ENCODE results near the gene YARS1. TPM values are rescaled to one million over a fixed set of nuclear protein-coding genes. Genes with fewer than 3 reads are reported as not detected.

The YARS1 gene
- total RNA-seq, 1 donor = 199 TPM

DNA sequence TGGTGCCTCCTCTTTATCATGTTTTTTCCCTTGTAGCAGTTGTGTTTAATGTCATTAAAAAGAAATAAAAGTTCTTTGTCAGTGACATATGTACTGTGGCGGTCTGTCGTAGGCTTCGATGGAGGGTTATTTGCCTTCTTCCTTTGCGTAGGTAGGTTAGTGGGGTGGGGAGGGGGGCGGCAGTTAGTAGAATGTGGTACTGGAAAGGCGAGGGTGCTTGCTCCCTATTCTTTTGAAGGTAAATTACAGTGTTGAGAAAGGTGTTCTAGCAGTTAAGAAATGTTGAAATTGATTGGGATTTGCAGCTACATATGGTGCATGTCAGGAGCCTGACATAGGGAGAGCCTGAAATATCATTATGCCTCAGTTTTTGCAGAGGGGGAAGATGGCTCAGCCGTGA, 41.6 kb upstream of the YARS1 start:
- no peak for DNase-seq (ENCODE audit: insufficient read length, low spot score, missing footprints)
- H3K36me3 ChIP-seq (ENCODE audit: insufficient read depth, low read length) = peaks cover 26% of the 10 kb centered on the region
- no peaks in the 10 kb centered on the region for H4K20me1 ChIP-seq (ENCODE audit: insufficient read depth, low read length)

DNA sequence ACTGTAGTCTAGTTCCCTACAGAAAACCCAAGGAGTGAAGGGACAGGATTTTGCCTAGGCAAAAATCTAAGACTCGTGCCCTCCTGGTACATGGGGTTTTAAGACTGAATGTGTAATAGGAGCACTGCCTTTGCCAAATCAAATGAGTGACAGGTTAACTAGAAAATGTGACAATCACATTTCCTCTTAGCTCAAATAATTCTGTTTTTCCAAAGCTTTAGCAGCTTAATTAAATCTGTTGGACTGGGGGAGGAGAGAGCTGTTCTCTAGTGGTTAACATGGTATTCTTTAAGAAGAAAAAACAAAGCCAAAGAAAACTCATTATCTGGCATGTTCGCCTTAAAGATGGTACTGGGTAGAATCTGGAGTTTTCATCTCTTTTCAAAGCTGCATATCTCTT, 41.0 kb upstream of the YARS1 start:
- no peaks in the 10 kb centered on the region for H3K79me2 ChIP-seq (ENCODE audit: insufficient read depth, low read length)
- no peak for DNase-seq (ENCODE audit: insufficient read length, low spot score, missing footprints)
- H3K4me1 ChIP-seq (ENCODE audit: insufficient read depth, low read length) = peaks cover 10% of the 10 kb centered on the region
- H3K9me3 ChIP-seq (ENCODE audit: low read depth, low read length) = no peaks in the 10 kb centered on the region
- H3K27me3 ChIP-seq (ENCODE audit: insufficient read depth, low read length) = no peaks in the 10 kb centered on the region
- no peak overlapping the region for H3K27ac ChIP-seq (ENCODE audit: low read depth, low read length)
- no peak overlapping the region for H3K4me3 ChIP-seq (ENCODE audit: insufficient read depth, low read length)
- no peak overlapping the region for H3K4me2 ChIP-seq (ENCODE audit: insufficient read depth, low read length)
- H4K20me1 ChIP-seq (ENCODE audit: insufficient read depth, low read length) = no peaks in the 10 kb centered on the region
- TF ChIP-seq, protein P1, sequence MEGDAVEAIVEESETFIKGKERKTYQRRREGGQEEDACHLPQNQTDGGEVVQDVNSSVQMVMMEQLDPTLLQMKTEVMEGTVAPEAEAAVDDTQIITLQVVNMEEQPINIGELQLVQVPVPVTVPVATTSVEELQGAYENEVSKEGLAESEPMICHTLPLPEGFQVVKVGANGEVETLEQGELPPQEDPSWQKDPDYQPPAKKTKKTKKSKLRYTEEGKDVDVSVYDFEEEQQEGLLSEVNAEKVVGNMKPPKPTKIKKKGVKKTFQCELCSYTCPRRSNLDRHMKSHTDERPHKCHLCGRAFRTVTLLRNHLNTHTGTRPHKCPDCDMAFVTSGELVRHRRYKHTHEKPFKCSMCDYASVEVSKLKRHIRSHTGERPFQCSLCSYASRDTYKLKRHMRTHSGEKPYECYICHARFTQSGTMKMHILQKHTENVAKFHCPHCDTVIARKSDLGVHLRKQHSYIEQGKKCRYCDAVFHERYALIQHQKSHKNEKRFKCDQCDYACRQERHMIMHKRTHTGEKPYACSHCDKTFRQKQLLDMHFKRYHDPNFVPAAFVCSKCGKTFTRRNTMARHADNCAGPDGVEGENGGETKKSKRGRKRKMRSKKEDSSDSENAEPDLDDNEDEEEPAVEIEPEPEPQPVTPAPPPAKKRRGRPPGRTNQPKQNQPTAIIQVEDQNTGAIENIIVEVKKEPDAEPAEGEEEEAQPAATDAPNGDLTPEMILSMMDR (IDR thresholded peaks at IDR 0.05; ENCODE audit: extremely low read depth, low read depth, low read length) = no peak
- H3K36me3 ChIP-seq (ENCODE audit: insufficient read depth, low read length) = peaks cover 30% of the 10 kb centered on the region
- no peak overlapping the region for H2AFZ ChIP-seq (ENCODE audit: low read length)

More for the DNA sequence above, 41.6 kb upstream of the YARS1 start:
- no peaks in the 10 kb centered on the region for H3K9me3 ChIP-seq (ENCODE audit: low read depth, low read length)
- H2AFZ ChIP-seq (ENCODE audit: low read length) = no peak overlapping the region
- TF ChIP-seq, protein P1 (IDR thresholded peaks at IDR 0.05; ENCODE audit: extremely low read depth, low read depth, low read length) = no peak
- no peak overlapping the region for H3K27ac ChIP-seq (ENCODE audit: low read depth, low read length)
- H3K27me3 ChIP-seq (ENCODE audit: insufficient read depth, low read length) = no peaks in the 10 kb centered on the region
- H3K4me1 ChIP-seq (ENCODE audit: insufficient read depth, low read length) = peaks cover 10% of the 10 kb centered on the region
- no peak overlapping the region for H3K4me2 ChIP-seq (ENCODE audit: insufficient read depth, low read length)
- H3K4me3 ChIP-seq (ENCODE audit: insufficient read depth, low read length) = no peak overlapping the region
- H3K79me2 ChIP-seq (ENCODE audit: insufficient read depth, low read length) = no peaks in the 10 kb centered on the region

DNA sequence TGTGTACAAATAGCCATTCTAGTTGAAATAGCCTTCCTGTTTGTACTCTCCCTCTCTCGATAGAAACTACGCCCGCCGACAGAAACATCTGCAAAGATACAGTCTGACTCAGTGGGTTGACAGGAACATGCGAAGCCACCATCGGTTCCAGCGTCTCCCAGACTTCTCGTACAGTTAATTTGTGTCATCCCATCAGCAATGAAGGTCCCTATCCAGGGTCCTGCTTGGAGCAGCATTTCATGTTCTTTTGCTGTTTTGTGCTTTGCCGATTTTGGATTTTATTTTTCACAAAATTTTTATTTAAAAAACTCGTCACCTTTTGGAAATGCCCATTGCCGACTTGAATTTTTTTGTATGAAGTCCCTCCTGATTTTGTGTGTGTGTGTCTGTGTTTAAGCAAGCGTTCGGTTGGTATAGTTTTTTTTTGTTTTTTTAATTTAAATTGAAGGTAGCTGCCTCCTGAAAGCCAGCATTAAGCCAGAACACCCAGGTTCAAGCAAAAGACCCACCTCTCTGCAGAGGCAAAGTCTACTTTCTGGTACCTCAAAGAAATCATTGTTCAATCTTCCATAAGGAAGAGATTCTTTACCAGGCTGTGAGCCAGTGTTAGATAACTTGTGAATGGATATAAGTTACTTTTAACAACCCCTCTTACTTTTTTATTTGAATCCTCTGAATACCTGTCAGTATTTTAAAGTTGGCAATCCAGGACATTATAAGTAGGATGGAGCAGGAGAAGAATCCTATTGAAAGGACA, 38.9 kb upstream of the YARS1 start:
- Histone ChIP-seq H2AFZ (ENCODE audit: low read length) (no peak overlapping the region), H3K4me1 (ENCODE audit: insufficient read depth, low read length) (peaks cover under 1% of the 10 kb centered on the region), H3K79me2 (ENCODE audit: insufficient read depth, low read length) (no peaks in the 10 kb centered on the region), H4K20me1 (ENCODE audit: insufficient read depth, low read length) (no peaks in the 10 kb centered on the region), H3K9me3 (ENCODE audit: low read depth, low read length) (no peaks in the 10 kb centered on the region), H3K4me3 (ENCODE audit: insufficient read depth, low read length) (no peak overlapping the region), H3K27ac (ENCODE audit: low read depth, low read length) (no peak overlapping the region), H3K4me2 (ENCODE audit: insufficient read depth, low read length) (no peak overlapping the region), H3K27me3 (ENCODE audit: insufficient read depth, low read length) (no peaks in the 10 kb centered on the region), H3K36me3 (ENCODE audit: insufficient read depth, low read length) (peaks cover 36% of the 10 kb centered on the region)
- DNase-seq (ENCODE audit: insufficient read length, low spot score, missing footprints) = no peak
- TF ChIP-seq, protein P1 (IDR thresholded peaks at IDR 0.05; ENCODE audit: extremely low read depth, low read depth, low read length) = no peak

DNA sequence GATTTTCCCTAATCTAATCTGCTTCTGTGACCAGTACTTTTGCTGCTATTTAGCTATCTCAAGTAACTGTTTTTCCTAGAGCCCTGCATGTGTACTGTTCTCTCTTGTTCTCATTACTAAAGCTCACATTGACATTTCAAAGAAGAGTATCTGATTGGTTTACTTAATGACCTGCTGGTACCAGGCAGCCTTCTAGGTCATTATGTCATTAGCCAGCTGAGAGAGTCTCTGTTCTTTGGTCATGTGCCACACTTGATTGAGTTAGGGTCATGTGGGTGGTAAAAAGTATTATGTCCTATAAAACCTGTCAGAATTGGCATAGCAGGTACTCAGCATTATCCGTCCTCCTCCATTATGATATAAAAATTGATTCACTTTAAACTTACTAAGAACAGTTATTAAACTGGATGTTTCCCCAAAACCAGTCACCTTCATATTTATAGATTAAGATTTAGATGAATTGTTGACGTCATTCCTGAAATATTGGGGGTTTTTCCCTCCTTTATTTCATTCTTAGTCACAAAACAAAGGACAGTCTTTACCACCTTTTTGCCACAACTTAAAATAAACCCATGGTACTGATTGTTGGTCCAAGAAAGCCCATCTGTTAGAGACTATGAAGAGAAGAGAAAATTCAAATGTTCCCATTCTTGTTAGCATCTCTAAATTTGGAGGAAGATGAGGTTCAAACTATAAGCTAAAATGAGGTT, 31.4 kb upstream of the YARS1 start:
- H2AFZ ChIP-seq (ENCODE audit: low read length) = no peak overlapping the region
- H3K36me3 ChIP-seq (ENCODE audit: insufficient read depth, low read length) = peaks cover 23% of the 10 kb centered on the region

More for the DNA sequence above, 31.4 kb upstream of the YARS1 start:
- H3K4me2 ChIP-seq (ENCODE audit: insufficient read depth, low read length) = no peak overlapping the region
- H3K9me3 ChIP-seq (ENCODE audit: low read depth, low read length) = no peaks in the 10 kb centered on the region
- no peaks in the 10 kb centered on the region for H4K20me1 ChIP-seq (ENCODE audit: insufficient read depth, low read length)
- no peak overlapping the region for H3K4me3 ChIP-seq (ENCODE audit: insufficient read depth, low read length)
- no peaks in the 10 kb centered on the region for H3K4me1 ChIP-seq (ENCODE audit: insufficient read depth, low read length)
- no peaks in the 10 kb centered on the region for H3K27me3 ChIP-seq (ENCODE audit: insufficient read depth, low read length)
- TF ChIP-seq, protein P1 (IDR thresholded peaks at IDR 0.05; ENCODE audit: extremely low read depth, low read depth, low read length) = no peak
- H3K79me2 ChIP-seq (ENCODE audit: insufficient read depth, low read length) = no peaks in the 10 kb centered on the region
- no peak overlapping the region for H3K27ac ChIP-seq (ENCODE audit: low read depth, low read length)
- DNase-seq (ENCODE audit: insufficient read length, low spot score, missing footprints) = no peak

All from osteoblast (primary cell).